SIG-M5 treated with dmso at 0.1 percent for 504 hours (cell line): Measurements from ENCODE around the gene BMPR1B.

ENCODE experiments used
- DNase-seq: peaks from one replicate; lab custom pipeline; 2025; ENCODE audit not compliant: unreplicated experiment; lab: John Stamatoyannopoulos, UW

Gene BMPR1B

GRCh38 chr4:94762326-94762725 is 4.6 kb downstream of the BMPR1B start:
- no peak for DNase-seq

- DNase-seq: no peak
Measured at GRCh38 chr4:94763005-94763404, 5.2 kb downstream of the BMPR1B start.

- DNase-seq: no peak
Measured at GRCh38 chr4:94763500-94763899, 5.7 kb downstream of the BMPR1B start.

- DNase-seq: no peak
Measured at GRCh38 chr4:94764069-94764468, 6.3 kb downstream of the BMPR1B start.

GRCh38 chr4:94765174-94765573 is 7.4 kb downstream of the BMPR1B start:
- no peak for DNase-seq

GRCh38 chr4:94765648-94766047 is 7.9 kb downstream of the BMPR1B start:
- no peak for DNase-seq

- DNase-seq: no peak
Measured at GRCh38 chr4:94766856-94767255, 9.1 kb downstream of the BMPR1B start.

GRCh38 chr4:94767446-94767845 is 9.7 kb downstream of the BMPR1B start:
- no peak for DNase-seq

GRCh38 chr4:94782707-94783106 is 25.0 kb downstream of the BMPR1B start:
- no peak for DNase-seq

- DNase-seq: no peak
Measured at GRCh38 chr4:94791701-94792100, 33.9 kb downstream of the BMPR1B start.

- no peak for DNase-seq
Measured at GRCh38 chr4:94798808-94799207, 41.1 kb downstream of the BMPR1B start.

GRCh38 chr4:94801016-94801415 is 43.3 kb downstream of the BMPR1B start:
- DNase-seq: no peak

- no peak for DNase-seq
Measured at GRCh38 chr4:94802091-94802490, 44.3 kb downstream of the BMPR1B start.

- no peak for DNase-seq
Measured at GRCh38 chr4:94803181-94803580, 45.4 kb downstream of the BMPR1B start.

GRCh38 chr4:94804650-94805049 is 46.9 kb downstream of the BMPR1B start:
- no peak for DNase-seq

- DNase-seq: no peak
Measured at GRCh38 chr4:94806376-94806775, 48.6 kb downstream of the BMPR1B start.

GRCh38 chr4:94811643-94812042 is 53.9 kb downstream of the BMPR1B start:
- no peak for DNase-seq

GRCh38 chr4:94813221-94813620 is 55.5 kb downstream of the BMPR1B start:
- no peak for DNase-seq

- DNase-seq: no peak
Measured at GRCh38 chr4:94814237-94814636, 56.5 kb downstream of the BMPR1B start.

- no peak for DNase-seq
Measured at GRCh38 chr4:94819371-94820168, 61.8 kb downstream of the BMPR1B start.

GRCh38 chr4:94826206-94826605 is 68.5 kb downstream of the BMPR1B start:
- no peak for DNase-seq

- DNase-seq: no peak
Measured at GRCh38 chr4:94827481-94828110, 69.8 kb downstream of the BMPR1B start.

GRCh38 chr4:94828882-94829281 is 71.1 kb downstream of the BMPR1B start:
- no peak for DNase-seq
